BLaER1 treated with 17β-estradiol and CSF1 and Interleukin-3, amounts not matched to agents 10 nM and 100 nM (cell line): ENCODE results near the gene CNN1.

Experiments
- H3K27ac ChIP-seq, 11 experiments: shearing (Covaris generic); formaldehyde crosslinking; 2 replicates each; pipeline ENCODE4 v1.8.1; 2022
- H3K27me3 ChIP-seq, 11 experiments: shearing (Covaris generic); formaldehyde crosslinking; 2 replicates each; pipeline ENCODE4 v1.8.1; 2022
- H3K36me3 ChIP-seq, 11 experiments: shearing (Covaris generic); formaldehyde crosslinking; 2 replicates each; pipeline ENCODE4 v1.8.1; 2022
- H3K4me1 ChIP-seq, 10 experiments: shearing (Covaris generic); formaldehyde crosslinking; 2 replicates each; pipeline ENCODE4 v1.8.1; 2022
- H3K4me2 ChIP-seq, 11 experiments: shearing (Covaris generic); formaldehyde crosslinking; 2 replicates each; pipeline ENCODE4 v1.8.1; 2022
- H3K4me3 ChIP-seq, 10 experiments: shearing (Covaris generic); formaldehyde crosslinking; 2 replicates each; pipeline ENCODE4 v1.8.1; 2022
- H3K9ac ChIP-seq, 11 experiments: shearing (Covaris generic); formaldehyde crosslinking; 2 replicates each; pipeline ENCODE4 v1.8.1; 2022
- H3K9me3 ChIP-seq, 11 experiments: shearing (Covaris generic); formaldehyde crosslinking; replicated peaks in 1 of 11; 2 replicates each; pipeline ENCODE4 v1.8.1; 2022
- H4K20me1 ChIP-seq, 11 experiments: shearing (Covaris generic); formaldehyde crosslinking; 2 replicates each; pipeline ENCODE4 v1.8.1; 2022
- Cebpa-rat ChIP-seq, 11 experiments: shearing (Covaris generic); IDR thresholded peaks; 2 replicates each; pipeline ENCODE4 v1.8.1; 2022

The CNN1 gene

DNA sequence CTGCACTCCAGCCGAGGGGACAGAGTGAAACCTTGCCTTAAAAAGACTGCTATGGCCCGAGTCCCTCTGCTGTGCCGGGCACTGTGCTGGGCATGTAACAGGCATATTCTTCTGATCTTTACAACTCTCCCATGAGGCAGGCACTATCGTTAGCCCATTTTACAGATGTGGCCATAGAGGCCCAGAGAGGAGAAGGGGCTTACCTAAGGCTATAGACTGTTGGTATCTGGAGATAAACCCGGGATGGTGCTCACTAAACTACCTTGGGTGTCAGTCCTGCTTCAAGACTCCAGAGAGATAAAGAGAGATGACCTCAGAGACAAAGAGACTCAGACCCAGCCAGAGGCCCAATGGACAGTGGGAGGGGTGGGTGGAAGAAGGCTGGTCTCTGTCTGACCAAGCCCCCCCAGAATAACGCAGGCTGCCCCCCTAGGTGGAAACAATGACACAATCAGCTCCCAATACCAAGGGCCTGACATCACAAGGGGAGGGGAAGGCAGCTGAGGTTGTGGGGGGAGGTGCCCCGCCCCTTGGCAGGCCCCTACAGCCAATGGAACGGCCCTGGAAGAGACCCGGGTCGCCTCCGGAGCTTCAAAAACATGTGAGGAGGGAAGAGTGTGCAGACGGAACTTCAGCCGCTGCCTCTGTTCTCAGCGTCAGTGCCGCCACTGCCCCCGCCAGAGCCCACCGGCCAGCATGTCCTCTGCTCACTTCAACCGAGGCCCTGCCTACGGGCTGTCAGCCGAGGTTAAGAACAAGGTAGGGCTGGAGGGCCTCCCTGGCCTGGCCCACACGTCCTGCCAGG lies at the start of gene CNN1:
CNN1 (plus strand) TSS at position 620 of the 805 bp plus-strand sequence; CDS start at position 697, 77 bp downstream.
- H3K9me3 ChIP-seq: no peaks in the 10 kb centered on the region
- H3K9ac ChIP-seq: peak within 1 kb of the TSS in 2 of 11 experiments; percentile 11 to 57; a peak in 2 of 22 replicates
- H4K20me1 ChIP-seq: no peaks in the 10 kb centered on the region
- H3K4me2 ChIP-seq: peak within 1 kb of the TSS in 8 of 11 experiments; percentile 0 to 30 (median 12); a peak in 6 of 22 replicates
- H3K27ac ChIP-seq: no peak within 1 kb of the TSS
- no peak for TF ChIP-seq Cebpa-rat (IDR thresholded peaks at IDR 0.05)
- peaks cover 0 to 15% (median 13%) of the 10 kb centered on the region in 11 experiments; a peak in 13 of 22 replicates for H3K27me3 ChIP-seq
- no peak within 1 kb of the TSS for H3K4me3 ChIP-seq
- no peaks in the 10 kb centered on the region for H3K36me3 ChIP-seq
- H3K4me1 ChIP-seq: peaks cover 0 to 32% (median 21%) of the 10 kb centered on the region in 10 experiments; a peak in 18 of 20 replicates

DNA sequence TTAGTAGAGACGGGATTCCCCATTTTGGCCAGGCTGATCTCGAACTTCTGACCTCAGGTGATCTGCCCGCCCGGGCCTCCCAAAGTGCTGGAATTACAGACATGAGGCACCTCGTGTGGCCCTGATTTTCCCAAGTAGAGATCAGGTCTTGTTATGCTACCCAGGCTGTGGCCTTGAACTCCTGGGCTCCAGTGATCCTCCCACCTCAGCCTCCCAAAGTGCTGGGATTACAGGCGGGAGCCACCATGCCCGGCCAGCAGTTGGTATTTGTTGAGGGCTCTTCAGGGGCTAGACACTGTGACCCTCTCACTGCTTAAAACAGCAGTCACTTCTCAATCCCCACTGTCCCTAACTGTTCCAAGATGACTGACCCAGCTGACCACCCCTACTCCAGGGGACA lies 49.3 kb upstream of the CNN1 start:
- Histone ChIP-seq H4K20me1 (peaks cover 0 to 9% (median 0%) of the 10 kb centered on the region in 11 experiments; a peak in 4 of 22 replicates), H3K4me2 (no peak overlapping the region), H3K27ac (no peak overlapping the region), H3K36me3 (peaks cover 20 to 56% (median 41%) of the 10 kb centered on the region in 11 experiments; a peak in 20 of 22 replicates), H3K9me3 (no peaks in the 10 kb centered on the region), H3K27me3 (no peaks in the 10 kb centered on the region), H3K9ac (no peak overlapping the region), H3K4me3 (no peak overlapping the region), H3K4me1 (peaks cover 0 to 14% (median 5%) of the 10 kb centered on the region in 10 experiments; a peak in 11 of 20 replicates)
- TF ChIP-seq Cebpa-rat (IDR thresholded peaks at IDR 0.05): no peak

DNA sequence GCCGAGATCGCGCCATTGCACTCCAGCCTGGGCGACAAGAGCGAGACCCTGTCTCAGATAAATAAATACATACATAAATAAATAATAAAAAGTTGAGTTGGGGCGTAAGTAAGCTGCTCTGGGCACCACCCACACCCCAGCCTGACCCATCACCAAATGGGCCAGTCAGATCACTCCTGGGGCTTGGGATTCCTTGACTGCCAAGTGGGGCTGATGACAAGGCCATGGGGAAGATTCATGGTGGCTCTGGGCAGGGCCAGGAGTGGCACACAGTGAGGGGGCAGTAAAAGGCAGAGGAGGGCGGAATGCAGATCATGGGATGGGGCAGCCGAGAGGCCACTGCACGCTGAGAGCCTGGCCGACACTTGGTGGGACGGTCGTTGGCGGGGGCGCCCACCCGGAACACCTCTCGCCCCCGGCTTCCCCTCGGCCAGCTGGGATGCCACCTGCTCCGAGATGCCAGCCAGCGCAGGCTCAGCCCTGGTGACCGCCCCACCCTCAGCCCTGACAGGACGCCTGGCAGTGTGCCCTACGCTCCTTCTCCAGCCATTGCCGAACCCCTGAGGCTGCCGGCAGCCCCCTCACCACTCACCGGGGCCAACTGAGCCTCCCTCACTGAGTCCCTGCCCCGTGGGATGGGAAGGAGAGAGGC lies 43.9 kb upstream of the CNN1 start:
- no peaks in the 10 kb centered on the region for H3K4me1 ChIP-seq
- no peak overlapping the region for H3K9ac ChIP-seq
- peaks cover 0 to 45% (median 0%) of the 10 kb centered on the region in 11 experiments; a peak in 6 of 22 replicates for H4K20me1 ChIP-seq
- H3K9me3 ChIP-seq: no peaks in the 10 kb centered on the region
- no peak overlapping the region for H3K27ac ChIP-seq
- peaks cover 31 to 81% (median 65%) of the 10 kb centered on the region in 11 experiments for H3K36me3 ChIP-seq
- H3K27me3 ChIP-seq: no peaks in the 10 kb centered on the region
- H3K4me2 ChIP-seq: no peak overlapping the region
- no peak for TF ChIP-seq Cebpa-rat (IDR thresholded peaks at IDR 0.05)
- H3K4me3 ChIP-seq: no peak overlapping the region

- Histone ChIP-seq H3K27ac (no peak overlapping the region), H3K9ac (no peak overlapping the region), H3K9me3 (no peaks in the 10 kb centered on the region), H3K4me3 (no peak overlapping the region), H4K20me1 (peaks cover 0 to 48% (median 0%) of the 10 kb centered on the region in 11 experiments; a peak in 6 of 22 replicates), H3K27me3 (no peaks in the 10 kb centered on the region), H3K4me2 (no peak overlapping the region), H3K36me3 (peaks cover 27 to 74% (median 61%) of the 10 kb centered on the region in 11 experiments), H3K4me1 (no peaks in the 10 kb centered on the region)
- no peak for TF ChIP-seq Cebpa-rat (IDR thresholded peaks at IDR 0.05)
Observed at GRCh38 chr19:11495481-11495880, 43.2 kb upstream of the CNN1 start.

GRCh38 chr19:11495885-11496284 lies 42.8 kb upstream of the CNN1 start:
- Histone ChIP-seq H4K20me1 (peaks cover 0 to 48% (median 0%) of the 10 kb centered on the region in 11 experiments; a peak in 6 of 22 replicates), H3K4me3 (no peak overlapping the region), H3K36me3 (peaks cover 26 to 70% (median 57%) of the 10 kb centered on the region in 11 experiments), H3K4me1 (no peaks in the 10 kb centered on the region), H3K27me3 (no peaks in the 10 kb centered on the region), H3K27ac (no peak overlapping the region), H3K4me2 (no peak overlapping the region), H3K9ac (no peak overlapping the region), H3K9me3 (no peaks in the 10 kb centered on the region)
- no peak for TF ChIP-seq Cebpa-rat (IDR thresholded peaks at IDR 0.05)

- H3K27ac ChIP-seq: no peak overlapping the region
- no peaks in the 10 kb centered on the region for H3K27me3 ChIP-seq
- no peaks in the 10 kb centered on the region for H3K9me3 ChIP-seq
- no peak overlapping the region for H3K4me2 ChIP-seq
- no peak overlapping the region for H3K9ac ChIP-seq
- no peak for TF ChIP-seq Cebpa-rat (IDR thresholded peaks at IDR 0.05)
- H4K20me1 ChIP-seq: peaks cover 0 to 48% (median 0%) of the 10 kb centered on the region in 11 experiments; a peak in 6 of 22 replicates
- no peaks in the 10 kb centered on the region for H3K4me1 ChIP-seq
- H3K4me3 ChIP-seq: no peak overlapping the region
- peaks cover 22 to 66% (median 52%) of the 10 kb centered on the region in 11 experiments for H3K36me3 ChIP-seq
Observed at GRCh38 chr19:11496391-11497163, 42.1 kb upstream of the CNN1 start.

DNA sequence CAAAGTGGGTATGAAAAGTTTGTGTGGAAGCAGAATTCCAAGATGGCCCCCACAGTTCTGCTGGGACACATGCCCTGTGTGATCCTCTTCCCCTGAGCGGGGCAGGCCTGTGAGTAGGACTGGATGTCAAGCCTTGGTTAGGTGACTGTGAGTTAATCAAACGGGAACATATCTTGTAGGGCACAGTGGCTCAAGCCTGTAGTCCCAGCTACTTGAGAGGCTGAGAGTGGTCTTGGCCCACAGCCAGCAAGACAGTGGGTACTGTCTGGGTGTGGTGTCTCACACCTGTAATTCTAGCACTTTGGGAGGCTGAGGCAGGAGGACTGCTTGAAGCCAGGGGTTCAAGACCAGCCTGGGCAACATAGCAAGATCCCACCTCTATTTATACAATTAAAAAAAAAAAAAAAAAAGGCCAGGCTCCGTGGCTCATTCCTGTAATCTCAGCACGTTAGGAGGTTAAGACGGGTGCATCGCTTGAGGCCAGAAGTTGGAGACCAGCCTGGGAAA lies 39.4 kb upstream of the CNN1 start:
- TF ChIP-seq Cebpa-rat (IDR thresholded peaks at IDR 0.05): no peak
- Histone ChIP-seq H4K20me1 (peaks cover 0 to 48% (median 0%) of the 10 kb centered on the region in 11 experiments; a peak in 7 of 22 replicates), H3K4me1 (peaks cover under 1 to 2% (median under 1%) of the 10 kb centered on the region in 10 experiments; a peak in 13 of 20 replicates), H3K9ac (no peak overlapping the region), H3K9me3 (no peaks in the 10 kb centered on the region), H3K27ac (no peak overlapping the region), H3K36me3 (peaks cover 16 to 52% (median 35%) of the 10 kb centered on the region in 11 experiments; a peak in 20 of 22 replicates), H3K27me3 (no peaks in the 10 kb centered on the region), H3K4me3 (no peak overlapping the region), H3K4me2 (no peak overlapping the region)

DNA sequence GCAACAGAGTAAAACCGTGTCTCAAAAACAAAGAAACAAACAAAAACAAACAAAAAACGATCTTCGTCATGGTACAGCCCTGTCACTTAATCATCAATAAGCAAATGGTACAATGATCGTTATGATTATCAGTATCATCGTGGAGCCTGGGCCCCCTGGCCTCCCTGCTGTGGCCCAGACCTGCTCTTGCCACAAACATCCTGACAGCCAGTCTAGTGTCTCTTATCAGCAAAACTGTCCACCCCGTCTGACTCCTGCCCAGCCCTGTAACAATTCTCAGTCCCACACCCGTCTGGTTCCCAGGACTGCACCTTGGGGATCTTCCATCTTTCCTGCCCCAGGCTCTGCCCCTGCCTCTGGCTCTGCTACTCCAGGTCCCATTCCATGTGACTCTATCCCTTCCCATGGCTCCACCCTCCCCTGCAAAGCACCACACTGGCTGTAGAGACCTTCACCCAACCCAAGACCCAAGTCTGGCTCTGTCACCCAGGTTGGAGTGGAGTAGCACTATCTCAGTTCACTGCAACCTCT lies 38.7 kb upstream of the CNN1 start:
- Histone ChIP-seq H3K36me3 (peaks cover 10 to 46% (median 28%) of the 10 kb centered on the region in 11 experiments; a peak in 20 of 22 replicates), H3K4me3 (no peak overlapping the region), H3K9me3 (no peaks in the 10 kb centered on the region), H3K9ac (no peak overlapping the region), H3K27ac (no peak overlapping the region), H4K20me1 (peaks cover 0 to 43% (median 7%) of the 10 kb centered on the region in 11 experiments; a peak in 7 of 22 replicates), H3K4me1 (peaks cover 7 to 9% (median 7%) of the 10 kb centered on the region in 10 experiments; a peak in 19 of 20 replicates), H3K4me2 (no peak overlapping the region), H3K27me3 (no peaks in the 10 kb centered on the region)
- no peak for TF ChIP-seq Cebpa-rat (IDR thresholded peaks at IDR 0.05)
